BLaER1 (cell line): ENCODE measurements around the gene EMILIN1.

ENCODE experiments used
- H3K27ac ChIP-seq: shearing (Covaris generic); formaldehyde crosslinking; 2 replicates; pipeline ENCODE4 v1.8.1; 2022
- H3K27me3 ChIP-seq: shearing (Covaris generic); formaldehyde crosslinking; 2 replicates; pipeline ENCODE4 v1.8.1; 2022
- H3K36me3 ChIP-seq: shearing (Covaris generic); formaldehyde crosslinking; 2 replicates; pipeline ENCODE4 v1.8.1; 2022
- H3K4me1 ChIP-seq: shearing (Covaris generic); formaldehyde crosslinking; 2 replicates; pipeline ENCODE4 v1.8.1; 2022
- H3K4me2 ChIP-seq: shearing (Covaris generic); formaldehyde crosslinking; 2 replicates; pipeline ENCODE4 v1.8.1; 2022
- H3K4me3 ChIP-seq: shearing (Covaris generic); formaldehyde crosslinking; 2 replicates; pipeline ENCODE4 v1.8.1; 2022
- H3K9ac ChIP-seq: shearing (Covaris generic); formaldehyde crosslinking; 2 replicates; pipeline ENCODE4 v1.8.1; 2022
- H3K9me3 ChIP-seq: shearing (Covaris generic); formaldehyde crosslinking; 2 replicates; pipeline ENCODE4 v1.8.1; 2022
- H4K20me1 ChIP-seq: shearing (Covaris generic); formaldehyde crosslinking; 2 replicates; pipeline ENCODE4 v1.8.1; 2022
- Cebpa-rat ChIP-seq: shearing (Covaris generic); IDR thresholded peaks from 2 replicates; pipeline ENCODE4 v1.8.1; 2022

EMILIN1 gene

DNA sequence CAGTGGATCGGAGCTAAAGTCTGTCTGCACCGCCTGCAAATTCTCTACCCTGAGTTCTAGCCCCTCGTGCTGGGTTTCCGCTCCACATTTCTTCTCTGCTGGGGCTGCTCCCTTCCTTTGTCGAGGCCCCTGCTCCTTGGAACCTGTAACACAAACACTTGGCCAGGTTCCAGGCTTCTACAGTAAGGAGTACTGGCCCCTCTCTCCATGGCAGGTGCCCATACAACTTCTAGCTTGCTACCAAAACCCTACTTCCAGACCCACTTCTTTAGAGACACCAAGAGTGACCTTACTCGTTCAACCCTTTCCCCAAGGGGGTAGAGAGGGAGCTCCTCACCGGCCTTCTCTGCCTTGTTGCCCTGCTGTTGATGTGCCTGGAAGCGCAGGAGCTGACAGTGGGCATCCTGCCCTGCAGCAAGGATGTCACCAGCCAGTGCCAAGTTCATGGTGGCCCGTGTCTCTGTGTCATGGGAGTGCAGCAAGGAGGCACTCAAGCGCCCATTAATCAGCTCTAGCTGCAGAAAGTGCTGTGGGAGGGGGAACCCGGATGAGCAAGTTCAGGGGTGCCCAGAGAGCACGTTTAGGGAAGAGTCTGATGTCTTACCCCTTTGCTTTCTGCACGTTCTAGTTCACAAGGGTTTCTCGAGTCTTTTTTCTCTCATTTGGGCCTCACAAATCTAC lies 54.9 kb downstream of the EMILIN1 start:
- Histone ChIP-seq H3K9me3 (no peaks in the 10 kb centered on the region), H3K36me3 (peaks cover 49% of the 10 kb centered on the region), H3K27ac (peak overlapping the region; percentile 89), H3K4me3 (peak overlapping the region; percentile 98), H3K4me2 (peak overlapping the region; percentile 97), H4K20me1 (peaks cover 55% of the 10 kb centered on the region), H3K27me3 (no peaks in the 10 kb centered on the region), H3K4me1 (peaks cover 29% of the 10 kb centered on the region), H3K9ac (peak overlapping the region; percentile 95)
- TF ChIP-seq Cebpa-rat: no peak

DNA sequence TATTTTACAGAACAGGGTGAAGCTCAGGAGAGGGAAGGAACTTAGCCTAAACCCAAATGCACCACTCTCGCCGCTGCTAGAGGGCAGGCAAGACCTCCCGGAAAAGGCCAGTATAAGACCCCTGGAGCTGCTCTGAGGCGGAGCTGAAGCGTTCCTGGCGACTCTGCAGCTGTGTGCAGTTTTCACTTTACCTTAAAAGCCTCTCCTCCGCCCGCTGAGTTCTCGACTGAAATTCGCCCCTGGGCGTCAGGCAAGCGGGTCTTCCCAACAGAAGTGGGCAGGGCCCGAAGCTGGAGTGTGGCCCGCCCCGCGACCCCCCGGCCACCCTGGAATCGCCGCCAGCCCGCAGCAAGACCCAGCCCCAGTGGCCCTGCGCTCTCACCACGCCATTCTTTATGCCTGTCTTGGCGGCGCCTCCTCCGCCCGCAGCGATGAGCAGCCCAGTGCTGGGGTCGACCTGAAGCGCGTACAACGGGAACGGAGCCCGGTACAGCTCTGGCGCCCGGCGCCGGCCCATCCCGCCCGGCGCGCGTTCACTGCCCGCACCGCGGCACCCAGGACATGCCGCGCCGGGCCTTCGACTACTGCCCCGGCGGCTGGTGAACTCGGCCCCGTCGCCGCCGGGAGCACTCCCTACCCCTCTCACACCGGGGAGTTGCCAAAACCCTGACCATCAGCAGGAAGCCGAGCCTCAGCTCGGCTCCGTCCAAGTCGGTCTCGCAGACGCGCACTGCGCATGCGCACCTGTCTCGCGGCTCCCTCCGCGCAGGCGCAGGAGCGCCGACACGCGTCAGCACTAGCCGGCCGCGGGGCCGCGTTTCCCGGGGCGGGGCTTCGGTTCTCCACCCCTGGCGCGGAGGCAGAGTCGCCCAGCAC lies 55.7 kb downstream of the EMILIN1 start, which contains the start of gene PREB:
TSS of gene PREB (minus strand) at position 732 of the 876 bp plus-strand sequence. CDS start at position 517, 215 bp downstream.
- Histone ChIP-seq H3K4me1 (peaks cover 29% of the 10 kb centered on the region), H3K4me3 (peak within 1 kb of the TSS; percentile 98), H3K9ac (peak within 1 kb of the TSS; percentile 95), H3K27me3 (no peaks in the 10 kb centered on the region), H3K36me3 (peaks cover 41% of the 10 kb centered on the region), H3K9me3 (no peaks in the 10 kb centered on the region), H3K4me2 (peak within 1 kb of the TSS; percentile 97), H4K20me1 (peaks cover 50% of the 10 kb centered on the region), H3K27ac (peak within 1 kb of the TSS; percentile 89)
- no peak for TF ChIP-seq Cebpa-rat

- peaks cover 33% of the 10 kb centered on the region for H3K36me3 ChIP-seq
- H3K27me3 ChIP-seq: no peaks in the 10 kb centered on the region
- no peaks in the 10 kb centered on the region for H3K9me3 ChIP-seq
- H3K4me3 ChIP-seq: peak overlapping the region; percentile 98
- peaks cover 43% of the 10 kb centered on the region for H4K20me1 ChIP-seq
- H3K4me1 ChIP-seq: peaks cover 29% of the 10 kb centered on the region
- peak overlapping the region; percentile 61; the same call in 1 of the 2 replicates for H3K27ac ChIP-seq
- H3K4me2 ChIP-seq: peak overlapping the region; percentile 73
- no peak for TF ChIP-seq Cebpa-rat
- no peak overlapping the region for H3K9ac ChIP-seq
Measured at GRCh38 chr2:27134781-27135477, 56.5 kb downstream of the EMILIN1 start.

- Histone ChIP-seq H3K4me3 (no peak overlapping the region), H3K4me2 (peak overlapping the region; percentile 73), H3K27ac (peak overlapping the region; percentile 61), H3K9ac (no peak overlapping the region), H4K20me1 (peaks cover 37% of the 10 kb centered on the region), H3K27me3 (no peaks in the 10 kb centered on the region), H3K36me3 (peaks cover 27% of the 10 kb centered on the region), H3K9me3 (no peaks in the 10 kb centered on the region), H3K4me1 (peaks cover 29% of the 10 kb centered on the region)
- TF ChIP-seq Cebpa-rat: no peak
Measured at GRCh38 chr2:27135478-27135955, 57.1 kb downstream of the EMILIN1 start.
